ENCODE results near the gene PIP4K2A.

- TF ChIP-seq CTCF (IDR thresholded peaks at IDR 0.05): no peak
- TF ChIP-seq EP300 (IDR thresholded peaks at IDR 0.05): no peak
- no peak for TF ChIP-seq POLR2A (IDR thresholded peaks at IDR 0.05)
Observed at GRCh38 chr10:22613011-22613410, 101.4 kb downstream of the PIP4K2A start.
